Panc1 (cell line): ENCODE results near the gene TM2D3. TPM values are rescaled to one million over a fixed set of nuclear protein-coding genes. Genes with fewer than 3 reads are reported as not detected.
A peak's percentile ranks its signal among the peaks of the same experiment; 100 is the strongest.
"Not testable (repeated sequence)": the region's sequence is repeated elsewhere in the genome, so short reads cannot be mapped to it uniquely, and the experiment has no call there.

Source experiments
- ATAC-seq: fragments of 200-7000 bp; cut with Tn5 transposase; 2 replicates; pipeline ENCODE4 v1.9.1; 2020; ENCODE audit warnings: mild to moderate bottlenecking, moderate library complexity
- BruUV-seq: library from RNA; stranded (reverse); fragments of 400-500 nt; replicated peaks from 2 replicates; lab custom pipeline; 2021; lab: Mats Ljungman, UMichigan
- CTCF ChIA-PET: fragments of 300-600 bp; sonication (Branson Sonifier 250); formaldehyde crosslinking; loops from one replicate; lab custom pipeline; 2022; ENCODE audit warnings: antibody characterized with exemption; lab: Charles Lee
- POLR2A ChIA-PET: fragments of 300-600 bp; sonication (Branson Sonifier 250); formaldehyde crosslinking; loops from one replicate; lab custom pipeline; 2022; ENCODE audit warnings: antibody characterized with exemption; lab: Charles Lee
- DNase-seq: peaks from one replicate; pipeline ENCODE4 v3.0.0-alpha.2; 2010; ENCODE audit warnings: low read depth, low spot score
- H3K27ac ChIP-seq: 2 replicates; pipeline ENCODE4 v1.5.1; 2011; ENCODE audit warnings: mild to moderate bottlenecking, low read length, inconsistent platforms
- H3K27me3 ChIP-seq: fragments of 200-500 bp; sonication (Bioruptor generic); 2 replicates; pipeline ENCODE4 v1.6.0; 2014; ENCODE audit warnings: low read length, inconsistent platforms; ENCODE audit not compliant: control insufficient read depth, insufficient read depth
- H3K36me3 ChIP-seq: fragments of 200-500 bp; sonication (Bioruptor generic); 2 replicates; pipeline ENCODE4 v1.5.1; 2014; ENCODE audit warnings: inconsistent platforms, mild to moderate bottlenecking, low read length, moderate library complexity; ENCODE audit not compliant: control insufficient read depth, insufficient read depth
- H3K4me1 ChIP-seq: 2 replicates; pipeline ENCODE4 v1.5.1; 2011; ENCODE audit warnings: inconsistent platforms, mild to moderate bottlenecking, low read length, moderate library complexity; ENCODE audit not compliant: control insufficient read depth, insufficient read depth
- H3K4me3 ChIP-seq, 2 experiments: 2 replicates each; pipeline ENCODE4 v1.5.1; 2011 to 2012; ENCODE audit warnings: low read depth in 2 of 2, low read length in 2 of 2, mild to moderate bottlenecking in 2 of 2, inconsistent platforms in 1 of 2, moderate library complexity in 1 of 2
- H3K9me3 ChIP-seq: fragments of 200-500 bp; sonication (Bioruptor generic); 2 replicates; pipeline ENCODE4 v1.5.1; 2014; ENCODE audit warnings: low read depth, mild to moderate bottlenecking, inconsistent platforms, low read length, moderate library complexity; ENCODE audit not compliant: control insufficient read depth, insufficient read depth
- POLR2AphosphoS5 ChIP-seq: IDR thresholded peaks from 2 replicates; pipeline ENCODE4 v1.6.1; 2012; ENCODE audit warnings: mild to moderate bottlenecking, low read depth, low read length, moderate library complexity
- SIN3A ChIP-seq: IDR thresholded peaks from 2 replicates; pipeline ENCODE4 v1.6.1; 2012; ENCODE audit warnings: low read depth, mild to moderate bottlenecking, low read length, moderate library complexity, borderline replicate concordance; ENCODE audit not compliant: insufficient read depth
- TCF7L2 ChIP-seq: IDR thresholded peaks from 2 replicates; pipeline ENCODE4 v1.6.1; 2011; ENCODE audit warnings: mild to moderate bottlenecking, low read depth, low read length, inconsistent platforms
- in situ Hi-C: cut with HindIII; loops from 2 replicates; pipeline ENCODE4 v1.10.0; 2016; ENCODE audit warnings: low sequenced_read_pairs, low pct_unique_long_range_greater_than_20kb
- intact Hi-C: fragments of 100-400 bp; cut with micrococcal nuclease; formaldehyde crosslinking; loops from one replicate; pipeline ENCODE4 v1.10.0; 2022; ENCODE audit not compliant: unreplicated experiment
- total RNA-seq: library from RNA; stranded (reverse); gene quantifications from one replicate; pipeline ENCODE4 v1.2.1, GENCODE V29; 2021; ENCODE audit not compliant: unreplicated experiment
- TF ChIP-seq, protein P1 (sequence below): fragments of 450-650 bp; IDR thresholded peaks from 2 replicates; pipeline ENCODE4 v1.5.1; 2017; ENCODE audit warnings: mild to moderate bottlenecking

The TM2D3 gene
- total RNA-seq, 1 experiment from 2014 or later, result 53.4 TPM

DNA sequence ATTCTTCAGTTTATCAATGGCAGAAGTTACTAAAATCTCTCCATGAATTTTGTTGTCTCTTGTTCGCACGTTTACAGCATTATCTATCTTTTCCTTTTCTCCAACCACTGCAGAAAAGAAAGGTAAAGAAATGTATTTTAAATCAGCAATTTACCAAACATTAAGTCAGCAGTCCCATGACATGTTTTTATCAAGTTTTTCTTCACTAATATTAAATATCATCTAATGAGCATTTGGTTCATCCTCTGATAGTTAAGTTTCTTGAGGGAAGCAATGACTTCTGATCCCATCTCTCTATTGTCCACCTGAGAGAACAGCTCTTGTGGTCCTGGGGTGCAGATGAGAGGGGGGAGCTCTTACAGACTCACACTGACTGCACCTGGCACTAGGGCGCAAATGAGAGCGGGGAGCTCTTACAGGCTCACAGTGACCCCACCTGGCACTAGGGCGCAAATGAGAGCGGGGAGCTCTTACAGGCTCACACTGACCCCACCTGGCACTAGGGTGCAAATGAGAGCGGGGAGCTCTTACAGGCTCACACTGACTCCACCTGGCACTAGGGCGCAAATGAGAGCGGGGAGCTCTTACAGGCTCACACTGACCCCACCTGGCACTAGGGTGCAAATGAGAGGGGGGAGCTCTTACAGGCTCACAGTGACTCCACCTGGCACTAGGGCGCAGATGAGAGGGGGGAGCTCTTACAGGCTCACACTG is 2.6 kb upstream of the TM2D3 start:
- H3K27ac ChIP-seq, intact Hi-C loops: not testable (repeated sequence)
- CTCF ChIA-PET, result interaction anchor here (0.7 to 1.0 kb wide), 4 partner anchors 13 to 363 kb away, joined by 3 to 5 read pairs (median 4); no protein-coding TSS in a partner anchor

DNA sequence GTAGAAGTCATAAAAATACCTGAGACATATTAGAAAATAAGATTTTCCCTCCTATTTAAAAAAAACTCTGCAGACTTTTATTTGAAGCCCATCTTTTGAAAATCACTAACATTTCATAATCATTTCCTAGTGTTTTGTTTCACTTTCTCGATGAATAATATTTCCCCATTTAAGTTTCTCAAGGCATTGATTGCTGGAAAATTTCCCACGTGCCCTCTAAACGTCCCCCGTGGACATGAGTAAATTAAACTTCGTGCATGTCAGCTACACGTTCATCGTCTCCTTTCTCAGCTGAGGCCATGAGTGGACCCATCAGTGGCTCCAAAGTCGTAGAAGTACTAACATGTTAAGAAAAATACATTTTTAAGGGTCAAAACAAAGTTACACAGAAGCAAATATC is 2.0 kb upstream of the TM2D3 start:
- CTCF ChIA-PET, result interaction anchor here (0.7 kb wide), 2 partner anchors 15 to 361 kb away, joined by 3 to 5 read pairs; no protein-coding TSS in a partner anchor
- H3K4me1 ChIP-seq, result peaks cover 20% of the 10 kb centered on the region
- in situ Hi-C loops, result no loop called here
- no peak for TF ChIP-seq POLR2AphosphoS5
- TF ChIP-seq, protein P1, sequence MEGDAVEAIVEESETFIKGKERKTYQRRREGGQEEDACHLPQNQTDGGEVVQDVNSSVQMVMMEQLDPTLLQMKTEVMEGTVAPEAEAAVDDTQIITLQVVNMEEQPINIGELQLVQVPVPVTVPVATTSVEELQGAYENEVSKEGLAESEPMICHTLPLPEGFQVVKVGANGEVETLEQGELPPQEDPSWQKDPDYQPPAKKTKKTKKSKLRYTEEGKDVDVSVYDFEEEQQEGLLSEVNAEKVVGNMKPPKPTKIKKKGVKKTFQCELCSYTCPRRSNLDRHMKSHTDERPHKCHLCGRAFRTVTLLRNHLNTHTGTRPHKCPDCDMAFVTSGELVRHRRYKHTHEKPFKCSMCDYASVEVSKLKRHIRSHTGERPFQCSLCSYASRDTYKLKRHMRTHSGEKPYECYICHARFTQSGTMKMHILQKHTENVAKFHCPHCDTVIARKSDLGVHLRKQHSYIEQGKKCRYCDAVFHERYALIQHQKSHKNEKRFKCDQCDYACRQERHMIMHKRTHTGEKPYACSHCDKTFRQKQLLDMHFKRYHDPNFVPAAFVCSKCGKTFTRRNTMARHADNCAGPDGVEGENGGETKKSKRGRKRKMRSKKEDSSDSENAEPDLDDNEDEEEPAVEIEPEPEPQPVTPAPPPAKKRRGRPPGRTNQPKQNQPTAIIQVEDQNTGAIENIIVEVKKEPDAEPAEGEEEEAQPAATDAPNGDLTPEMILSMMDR, result no peak
- TF ChIP-seq TCF7L2, result no peak
- no peak for TF ChIP-seq SIN3A
- peaks cover 5% of the 10 kb centered on the region for H3K36me3 ChIP-seq
- POLR2A ChIA-PET, result no interaction called here
- ATAC-seq, result no peak
- H3K27me3 ChIP-seq, result no peaks in the 10 kb centered on the region
- H3K9me3 ChIP-seq, result no peaks in the 10 kb centered on the region
- DNase-seq, result no peak
- no peak overlapping the region for H3K27ac ChIP-seq
- intact Hi-C loops, result no loop called here
- BruUV-seq, result no TSS peak
- no peak overlapping the region for H3K4me3 ChIP-seq

More for the DNA sequence above, 2.6 kb upstream of the TM2D3 start:
- H3K4me1 ChIP-seq, result peaks cover 20% of the 10 kb centered on the region
- in situ Hi-C loops, H3K36me3 ChIP-seq, DNase-seq, BruUV-seq, POLR2A ChIA-PET, H3K9me3 ChIP-seq, H3K27me3 ChIP-seq, ATAC-seq, H3K4me3 ChIP-seq: not testable (repeated sequence)
- TF ChIP-seq, protein P1, result peak; percentile 28

DNA sequence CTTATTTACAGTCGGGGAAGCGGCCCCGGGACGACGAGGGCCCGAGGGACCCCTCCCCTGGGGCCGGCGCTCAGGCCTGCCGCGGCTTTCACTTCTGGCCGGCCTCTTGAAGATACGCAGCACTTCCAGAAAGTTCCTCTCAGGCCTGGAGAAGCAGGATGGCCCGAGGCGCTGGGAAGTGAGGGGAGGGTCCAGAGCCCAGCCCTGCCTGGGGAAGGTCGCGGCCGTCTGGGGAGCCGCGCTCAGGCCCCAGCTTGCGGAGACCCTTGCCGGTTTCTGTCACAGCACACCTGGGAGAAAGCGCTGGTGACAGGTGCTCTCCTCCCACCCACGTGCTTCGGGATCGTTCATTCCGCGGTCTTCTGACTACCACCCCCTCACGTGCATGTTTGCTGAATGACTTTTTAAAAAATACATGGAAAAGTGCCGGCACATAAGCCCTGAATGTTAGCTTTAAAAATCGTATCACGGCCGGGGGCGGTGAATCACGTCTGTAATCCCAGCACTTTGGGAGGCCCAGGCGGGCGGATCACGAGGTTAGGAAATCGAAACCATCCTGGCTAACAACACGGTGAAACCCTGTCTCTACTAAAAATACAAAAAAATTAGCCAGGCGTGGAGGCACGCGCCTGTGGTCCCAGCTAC is 727 bp upstream of the TM2D3 start:
- in situ Hi-C loops (no loop called here), intact Hi-C loops (no loop called here)
- ChIA-PET CTCF (no interaction called here), POLR2A (no interaction called here)
- Histone ChIP-seq H3K27me3 (no peaks in the 10 kb centered on the region), H3K4me1 (peaks cover 20% of the 10 kb centered on the region), H3K36me3 (peaks cover 12% of the 10 kb centered on the region), H3K27ac (peak overlapping the region; percentile 89), H3K9me3 (no peaks in the 10 kb centered on the region), H3K4me3 (peak overlapping the region; percentile 70 to 84)
- DNase-seq (no peak), ATAC-seq (peak; percentile 49)
- TSS peak; percentile 99 for BruUV-seq
- TF ChIP-seq SIN3A, result no peak
- 0 out of 2 replicates have a peak, but pooled peaks have one; percentile 4 for TF ChIP-seq TCF7L2
